NOMO-1 (cell line): Measurements from ENCODE around the gene GATM.
A peak's percentile ranks its signal among the peaks of the same experiment; 100 is the strongest.
"Not testable (repeated sequence)": the region's sequence is repeated elsewhere in the genome, so short reads cannot be mapped to it uniquely, and the experiment has no call there.

Experiments
- DNase-seq, 2 experiments: peaks; one replicate each; lab custom pipeline; 2025; ENCODE audit not compliant: unreplicated experiment in 2 of 2; lab: John Stamatoyannopoulos, UW

Gene GATM

DNA sequence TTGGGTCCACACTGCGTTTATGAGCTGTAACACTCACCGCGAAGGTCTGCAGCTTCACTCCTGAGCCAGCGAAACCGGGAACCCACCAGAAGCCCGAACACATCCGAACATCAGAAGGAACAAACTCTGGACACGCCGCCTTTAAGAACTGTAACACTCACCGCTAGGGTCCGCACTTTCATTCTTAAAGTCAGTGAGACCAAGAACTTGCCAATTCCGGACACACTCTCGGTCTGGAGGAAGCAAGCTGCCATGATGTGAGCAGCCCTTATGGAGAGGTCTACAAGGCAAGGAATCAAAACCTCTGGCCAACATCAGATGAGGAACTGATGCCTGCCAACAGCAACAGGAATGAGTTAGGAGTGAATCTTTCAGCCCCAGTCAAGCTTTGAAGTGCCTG is 63.4 kb downstream of the GATM start:
- DNase-seq, result peak; percentile 23 to 41

DNA sequence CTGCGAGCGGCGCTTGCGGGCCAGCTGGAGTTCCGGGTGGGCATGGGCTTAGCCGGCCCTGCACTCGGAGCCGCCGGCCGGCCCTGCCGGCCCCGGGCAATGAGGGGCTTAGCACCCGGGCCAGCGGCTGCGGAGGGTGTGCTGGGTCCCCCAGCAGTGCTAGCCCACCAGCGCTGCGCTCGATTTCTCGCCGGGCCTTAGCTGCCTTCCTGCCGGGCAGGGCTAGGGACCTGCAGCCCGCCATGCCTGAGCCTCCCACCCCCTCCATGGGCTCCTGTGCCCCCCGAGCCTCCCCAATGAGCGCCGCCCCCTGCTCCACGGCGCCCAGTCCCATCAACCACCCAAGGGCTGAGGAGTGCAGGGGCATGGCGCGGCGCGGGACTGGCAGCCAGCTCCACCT is 64.2 kb downstream of the GATM start:
- not testable (repeated sequence) for DNase-seq
